Measurements from ENCODE around the gene GTPBP4.

GTPBP4 gene

DNA sequence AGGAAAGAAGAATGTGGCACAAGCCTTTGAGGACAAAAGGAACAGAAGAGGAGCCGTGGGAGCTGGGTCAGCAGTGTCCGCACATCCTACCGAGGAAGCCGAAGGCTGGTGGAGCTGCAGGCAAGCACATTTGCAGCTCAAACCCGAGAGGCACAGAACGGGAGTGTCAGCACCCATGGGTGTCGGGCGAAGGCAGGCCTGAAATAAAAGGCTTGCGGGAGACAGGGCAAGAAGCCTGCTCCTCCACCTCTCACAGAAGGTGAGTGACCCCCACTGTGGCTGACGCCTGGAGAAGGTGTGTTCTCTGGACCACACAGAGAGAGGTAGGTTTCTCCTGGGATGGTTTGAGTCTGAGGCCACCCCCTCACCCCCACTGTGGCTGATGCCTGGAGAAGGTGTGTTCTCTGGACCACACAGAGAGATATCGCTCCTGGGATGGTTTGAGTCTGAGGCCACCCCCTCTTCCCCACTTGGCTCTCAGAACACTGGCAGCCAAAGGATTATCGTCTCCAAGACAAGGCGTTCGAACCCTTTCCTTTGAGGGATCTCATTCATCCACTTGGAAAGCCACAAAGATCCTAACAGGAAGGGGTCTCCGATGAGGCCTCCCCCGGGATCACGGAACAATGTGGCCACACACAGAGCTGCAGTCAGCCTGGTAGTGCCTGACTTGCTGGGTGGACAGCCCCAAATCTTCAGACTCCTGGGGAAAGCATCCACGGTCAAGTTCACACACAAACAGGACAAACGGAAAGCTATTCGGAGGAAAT lies 21.6 kb upstream of the GTPBP4 start:
- in situ Hi-C loops (cut with HindIII; ENCODE audit: low sequenced_read_pairs): no loop called here

DNA sequence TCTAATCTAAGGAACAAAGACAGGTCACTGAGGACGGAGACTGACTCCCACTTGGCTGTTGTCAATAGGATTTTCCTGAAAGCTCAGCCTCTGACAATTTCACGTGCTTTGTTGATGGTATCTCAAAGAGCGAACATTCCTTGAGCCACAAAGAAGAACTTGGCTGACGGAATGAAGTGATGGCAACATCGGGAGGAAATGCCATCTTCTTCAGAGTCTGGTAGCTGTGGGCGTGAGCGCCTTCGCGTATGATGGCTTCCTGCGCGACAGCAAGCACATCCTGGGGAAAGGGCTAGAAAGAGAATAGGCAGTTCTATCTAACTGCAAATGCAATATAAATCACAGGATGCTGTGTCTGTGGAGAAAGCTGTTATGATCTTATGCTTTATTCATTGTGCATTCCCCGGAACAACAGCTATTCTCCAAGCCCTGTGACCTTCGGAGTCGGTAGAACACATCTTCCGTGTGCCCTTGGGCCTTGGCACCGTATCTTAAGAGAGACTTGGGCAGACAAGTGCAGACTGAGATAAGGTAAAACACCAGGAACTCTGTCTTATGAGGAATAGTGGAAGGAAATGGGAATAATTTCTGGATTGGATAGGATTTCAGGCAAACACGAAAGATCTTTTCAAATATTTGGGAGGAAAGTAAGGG lies 19.6 kb upstream of the GTPBP4 start:
- in situ Hi-C loops (cut with HindIII; ENCODE audit: low sequenced_read_pairs): no loop called here

DNA sequence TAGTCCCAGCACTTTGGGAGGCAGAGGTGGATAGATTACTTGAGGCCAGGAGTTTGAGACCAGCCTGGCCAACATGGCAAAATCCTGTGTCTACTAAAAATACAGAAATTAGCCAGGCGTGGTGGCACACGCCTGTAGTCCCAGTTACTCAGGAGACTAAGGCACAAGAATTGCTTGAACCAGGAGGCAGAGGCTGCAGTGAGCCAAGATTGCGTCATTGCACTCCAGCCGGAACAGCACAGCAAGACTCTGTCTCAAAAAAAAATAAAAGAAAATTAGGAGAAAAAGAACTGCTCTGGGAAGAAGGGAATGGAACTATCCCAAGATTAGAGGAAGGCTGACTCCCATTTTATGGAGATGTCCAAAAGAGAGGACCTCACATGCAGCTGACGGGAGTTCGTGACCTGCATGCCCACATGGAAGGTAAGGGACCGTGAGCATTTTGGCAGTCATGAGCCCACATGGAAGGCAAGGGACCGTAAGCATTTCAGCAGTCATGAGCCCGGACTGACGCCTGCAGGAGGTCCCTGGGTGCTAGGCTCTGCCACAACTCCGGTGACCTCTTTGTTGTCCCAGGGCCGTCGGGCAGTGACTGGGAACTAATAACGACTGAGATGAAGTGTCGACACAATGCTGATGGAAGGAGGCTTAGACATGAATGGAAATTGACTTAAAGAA lies 18.6 kb upstream of the GTPBP4 start:
- in situ Hi-C loops (cut with HindIII; ENCODE audit: low sequenced_read_pairs): no loop called here

DNA sequence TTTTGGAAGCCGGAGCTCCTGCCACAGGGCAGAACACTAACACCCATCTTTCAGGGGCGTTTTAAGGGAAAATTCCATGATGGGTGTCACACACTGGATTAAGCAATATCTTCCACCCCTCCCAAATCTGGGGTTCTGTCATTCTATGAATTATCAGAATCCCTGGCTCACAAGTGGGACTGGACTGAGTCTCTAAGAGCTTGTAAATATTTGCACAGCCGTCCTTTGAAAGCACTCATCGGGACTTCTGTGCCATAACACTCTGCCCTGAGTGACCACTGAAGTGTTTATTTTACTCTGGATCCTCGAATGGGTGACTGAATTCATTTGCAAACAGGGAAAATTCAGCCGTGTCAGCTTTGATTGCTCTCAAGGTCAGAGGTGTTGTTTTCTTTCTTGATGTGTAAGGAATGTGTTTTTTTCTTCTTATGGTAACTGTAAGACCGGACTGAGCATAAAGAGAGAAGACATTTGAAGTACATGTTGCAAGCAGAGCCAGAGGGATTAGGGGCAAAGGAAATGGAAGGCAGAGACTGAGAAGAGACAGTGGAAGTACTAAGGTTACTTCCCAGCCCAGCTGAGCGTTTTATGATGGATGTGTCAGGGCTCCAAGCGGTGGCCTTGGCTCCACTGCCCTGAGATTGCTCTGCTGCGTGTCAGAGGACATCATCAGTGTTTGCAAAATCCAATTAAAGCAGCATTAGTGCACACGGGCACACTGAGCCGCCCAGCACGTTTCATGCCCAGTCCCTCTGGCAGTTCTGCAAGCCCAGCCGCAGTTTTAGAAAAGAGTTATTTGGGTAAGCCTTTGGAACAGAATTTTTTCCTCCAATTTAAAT lies 17.7 kb upstream of the GTPBP4 start:
- in situ Hi-C loops (cut with HindIII; ENCODE audit: low sequenced_read_pairs): no loop called here

DNA sequence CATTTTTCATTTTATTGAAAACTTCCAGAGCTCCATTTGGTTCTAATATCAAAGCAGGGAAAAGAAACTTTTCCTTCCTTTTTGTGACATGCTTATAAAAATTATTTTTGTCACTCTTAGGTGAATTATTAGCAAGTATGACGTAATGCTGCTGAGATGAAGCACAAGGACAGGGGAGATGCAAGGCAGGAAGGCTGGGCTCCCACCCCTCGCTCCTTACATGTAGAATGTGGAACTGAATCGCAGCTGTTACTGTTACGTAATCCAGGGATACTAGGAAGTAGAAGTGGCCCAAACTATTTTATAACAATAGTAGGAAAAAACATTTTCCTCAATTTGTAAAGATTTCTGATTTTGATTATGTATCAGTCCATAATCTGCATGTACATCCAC lies 17.1 kb upstream of the GTPBP4 start:
- in situ Hi-C loops (cut with HindIII; ENCODE audit: low sequenced_read_pairs): no loop called here

DNA sequence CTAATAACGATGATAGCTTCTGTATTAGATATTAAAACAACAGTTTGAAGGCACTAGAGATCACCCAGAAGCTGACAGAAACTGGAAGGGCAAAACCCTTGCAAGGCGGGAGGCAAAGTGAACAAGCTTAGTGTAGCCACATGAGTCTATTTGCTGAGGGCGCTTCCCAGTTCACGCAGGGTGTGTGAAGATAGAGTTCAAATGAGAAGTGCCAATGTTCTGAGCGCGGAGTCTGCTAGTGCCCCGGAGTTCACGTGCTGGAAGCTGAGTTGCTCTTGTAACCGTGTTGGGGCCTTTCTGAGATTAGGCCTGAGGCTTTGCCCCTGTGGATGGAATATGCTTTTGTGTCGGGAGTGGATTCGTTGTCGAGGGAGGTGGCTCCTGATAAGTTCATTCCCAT lies 16.6 kb upstream of the GTPBP4 start:
- in situ Hi-C loops (cut with HindIII; ENCODE audit: low sequenced_read_pairs): no loop called here

DNA sequence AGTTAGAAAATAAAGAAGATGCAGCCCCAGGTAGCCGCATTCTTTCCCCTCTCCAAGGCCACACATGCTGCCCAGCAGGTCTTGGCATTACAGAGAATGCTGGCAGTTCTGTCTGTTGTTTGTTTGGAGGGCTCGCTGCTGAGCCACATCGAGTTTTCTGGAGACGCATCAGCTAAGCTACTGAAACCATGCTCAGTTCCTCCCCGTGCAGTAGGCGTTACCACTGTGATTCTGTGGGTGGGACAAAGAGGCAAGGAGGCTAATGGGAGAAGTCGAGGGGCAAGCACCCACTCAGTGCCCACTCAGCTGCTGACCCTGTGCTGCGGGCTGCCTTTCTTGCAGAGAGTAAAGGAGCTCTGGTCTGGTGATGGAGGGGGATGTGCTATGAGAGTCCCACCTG lies 15.5 kb upstream of the GTPBP4 start:
- in situ Hi-C loops (cut with HindIII; ENCODE audit: low sequenced_read_pairs): no loop called here

DNA sequence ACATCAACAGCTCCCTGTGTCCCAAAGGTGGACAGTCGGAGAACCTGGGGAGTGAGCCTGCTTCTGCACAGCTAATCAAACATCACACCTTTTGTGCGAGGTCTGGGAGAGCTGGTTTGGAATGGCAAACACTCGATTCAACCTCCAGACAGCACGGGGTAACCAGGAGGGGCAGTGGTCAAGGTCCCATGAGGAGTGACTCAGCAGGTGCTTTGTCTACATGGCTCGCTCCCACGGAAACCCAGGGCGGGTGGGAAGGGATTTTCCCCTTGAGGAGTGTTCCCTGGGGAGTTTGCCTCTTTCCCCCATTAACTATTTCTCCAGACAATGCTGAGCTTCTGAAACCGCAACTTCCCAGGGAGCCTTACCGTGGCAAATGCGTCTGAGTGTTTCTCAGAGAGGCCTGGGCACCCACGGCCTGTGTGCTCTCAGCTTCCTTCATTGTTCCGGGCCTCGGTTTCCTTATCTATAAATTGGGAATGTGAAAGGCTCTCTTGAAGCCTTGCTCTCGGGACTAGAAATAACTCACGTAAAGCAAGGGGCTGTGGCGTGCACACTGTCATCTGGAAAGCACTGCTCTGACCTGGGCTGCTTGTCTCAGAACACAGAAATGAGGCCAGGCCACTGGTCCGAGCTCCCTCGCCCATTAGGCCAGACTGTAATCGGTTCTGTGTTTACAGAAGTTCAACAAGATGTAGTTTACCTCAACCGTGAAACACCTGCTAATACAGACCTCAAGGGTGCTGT lies 14.0 kb upstream of the GTPBP4 start:
- in situ Hi-C loops (cut with HindIII; ENCODE audit: low sequenced_read_pairs): no loop called here

DNA sequence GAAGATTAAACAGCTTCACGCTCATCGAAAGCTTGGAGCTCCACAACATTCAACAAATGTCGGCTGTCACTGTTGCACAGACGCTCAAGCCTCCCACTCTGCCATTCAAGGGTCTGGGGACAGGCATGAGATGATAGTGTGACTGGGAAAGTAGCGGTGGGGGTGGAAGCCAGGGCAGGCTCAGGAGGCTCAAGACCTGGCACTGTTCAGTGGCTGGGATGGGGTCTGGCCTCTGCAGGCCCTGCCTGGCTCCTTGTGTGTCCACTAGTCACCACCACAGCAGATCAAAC lies 13.5 kb upstream of the GTPBP4 start:
- in situ Hi-C loops (cut with HindIII; ENCODE audit: low sequenced_read_pairs): no loop called here

DNA sequence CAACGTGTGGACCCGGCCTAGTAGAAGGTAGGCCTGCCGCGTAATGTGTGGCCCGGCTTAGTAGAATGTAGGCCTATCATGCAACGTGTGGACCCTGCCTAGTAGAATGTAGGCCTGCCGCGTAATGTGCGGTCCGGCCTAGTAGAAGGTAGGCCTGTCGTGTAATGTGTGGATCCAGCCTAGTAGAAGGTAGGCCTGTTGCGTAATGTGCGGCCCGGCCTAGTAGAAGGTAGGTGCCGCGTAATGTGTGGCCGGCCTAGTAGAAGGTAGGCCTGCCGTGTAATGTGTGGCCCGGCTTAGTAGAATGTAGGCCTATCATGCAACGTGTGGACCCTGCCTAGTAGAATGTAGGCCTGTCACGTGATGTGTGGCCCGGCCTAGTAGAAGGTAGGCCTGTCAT lies 11.9 kb upstream of the GTPBP4 start:
- in situ Hi-C loops (cut with HindIII; ENCODE audit: low sequenced_read_pairs): no loop called here

DNA sequence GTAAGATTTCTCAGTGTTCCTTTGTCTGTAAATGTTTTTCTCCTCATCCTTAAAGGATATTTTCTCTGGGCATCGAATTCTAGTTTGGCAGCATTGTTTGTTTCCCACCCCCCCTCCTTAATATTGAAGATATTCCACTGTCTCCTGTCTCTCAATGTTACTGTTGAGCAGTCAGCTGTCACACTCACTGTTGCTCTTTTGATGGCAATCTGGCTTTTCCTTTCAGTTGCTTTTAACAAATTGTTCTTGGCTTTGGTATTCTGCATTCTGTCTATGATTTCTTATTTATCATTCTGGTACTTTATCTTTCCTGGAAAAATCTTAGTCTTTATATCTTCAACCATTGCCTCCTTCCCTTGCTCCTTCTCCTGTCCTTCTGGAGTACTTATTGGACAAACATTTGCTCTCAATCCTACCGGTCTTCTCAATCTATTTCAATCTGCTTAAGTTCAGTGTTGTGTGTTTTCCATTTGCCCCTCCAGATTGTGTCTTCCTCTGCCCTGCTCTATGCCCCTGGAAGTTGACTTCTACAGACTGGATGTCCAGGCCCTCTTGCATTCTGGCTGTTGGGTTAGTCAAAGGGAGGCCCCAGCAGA lies 9.3 kb upstream of the GTPBP4 start:
- in situ Hi-C loops (cut with HindIII; ENCODE audit: low sequenced_read_pairs): no loop called here

DNA sequence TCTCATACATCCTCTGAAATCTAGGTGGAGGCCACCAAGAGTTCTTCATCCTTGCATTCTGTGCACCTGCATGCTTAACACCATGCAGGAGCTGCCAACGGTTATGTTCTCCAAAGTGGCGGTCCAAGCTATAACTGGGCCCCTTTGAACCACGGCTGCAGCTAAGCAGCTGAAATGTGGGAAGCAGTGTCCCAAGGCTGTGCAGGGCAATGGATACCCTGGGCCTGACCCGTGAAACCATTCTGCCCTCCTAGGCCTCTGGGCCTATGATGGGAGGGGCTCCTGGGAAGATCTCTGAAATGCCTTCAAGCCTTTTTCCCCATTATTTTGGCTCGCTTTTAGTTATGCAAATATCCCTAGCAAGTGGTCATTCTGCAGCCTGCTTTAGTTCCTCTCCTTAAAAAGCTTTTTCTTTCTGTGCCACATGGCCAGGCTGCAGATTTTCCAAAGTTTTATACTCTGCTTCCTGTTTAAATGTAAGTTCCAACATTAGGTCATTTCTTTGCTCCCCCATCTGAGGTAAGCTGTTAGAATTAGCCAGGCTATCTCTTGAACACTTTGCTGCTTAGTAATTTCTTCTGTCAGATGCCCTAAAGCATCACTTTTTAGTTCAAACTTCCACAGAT lies 7.7 kb upstream of the GTPBP4 start:
- in situ Hi-C loops (cut with HindIII; ENCODE audit: low sequenced_read_pairs): loop anchor here (10.0 kb wide), 1 partner anchor 64 kb away; the partner anchor contains the start of gene IDI1

DNA sequence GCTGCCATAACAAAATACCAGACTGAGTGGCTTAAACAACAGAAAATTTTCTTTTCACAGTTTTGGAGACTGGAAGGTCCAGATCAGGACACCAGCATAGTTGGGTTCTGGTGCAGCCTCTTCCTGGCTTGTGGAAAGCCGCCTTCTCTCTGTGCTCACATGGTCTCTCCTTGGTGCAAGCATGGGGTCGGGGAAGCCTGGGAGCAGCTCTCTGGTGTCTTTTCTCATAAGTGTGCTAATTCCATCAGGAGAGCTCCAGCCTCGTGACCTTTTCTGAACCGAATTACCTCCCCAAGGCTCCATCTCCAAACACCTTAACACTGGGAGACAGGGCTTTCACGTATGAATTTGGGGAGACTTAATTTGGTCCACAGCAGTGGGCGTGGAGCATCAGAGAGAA lies 4.8 kb upstream of the GTPBP4 start:
- in situ Hi-C loops (cut with HindIII; ENCODE audit: low sequenced_read_pairs): loop anchor here (10.0 kb wide), 1 partner anchor 61 kb away; the partner anchor contains the start of gene IDI1

DNA sequence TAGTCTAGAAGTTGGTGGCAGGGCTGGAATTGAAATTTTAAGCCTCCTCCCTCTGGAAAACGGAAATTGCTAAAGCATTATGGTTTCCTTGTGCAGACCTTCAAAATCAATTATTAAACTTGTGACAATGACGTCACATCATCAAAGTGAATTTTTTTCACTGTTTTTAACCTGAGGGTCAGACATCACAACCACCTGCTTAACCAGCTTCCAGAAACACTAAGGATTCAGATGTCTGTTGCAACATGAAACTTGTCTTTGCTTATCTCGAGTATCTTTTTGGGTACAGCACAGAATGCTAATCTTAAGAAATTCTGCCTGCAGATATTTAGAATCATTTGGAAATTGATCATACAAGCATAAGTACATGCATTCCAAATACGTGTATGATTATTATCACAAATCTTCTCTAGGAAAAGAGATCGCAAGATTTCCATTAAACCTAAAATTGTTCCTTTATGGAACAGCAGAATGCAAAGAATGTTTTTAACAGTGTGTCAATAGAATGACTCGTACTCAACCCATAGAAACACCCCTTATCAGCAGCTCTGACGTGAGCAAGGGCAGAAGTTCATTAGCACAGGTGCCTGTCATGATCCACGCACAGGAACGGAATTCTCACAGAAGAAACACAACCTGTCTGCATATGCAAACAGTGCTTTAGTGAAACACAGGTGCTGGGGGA lies 4.1 kb upstream of the GTPBP4 start:
- in situ Hi-C loops (cut with HindIII; ENCODE audit: low sequenced_read_pairs): loop anchor here (10.0 kb wide), 1 partner anchor 61 kb away; the partner anchor contains the start of gene IDI1

DNA sequence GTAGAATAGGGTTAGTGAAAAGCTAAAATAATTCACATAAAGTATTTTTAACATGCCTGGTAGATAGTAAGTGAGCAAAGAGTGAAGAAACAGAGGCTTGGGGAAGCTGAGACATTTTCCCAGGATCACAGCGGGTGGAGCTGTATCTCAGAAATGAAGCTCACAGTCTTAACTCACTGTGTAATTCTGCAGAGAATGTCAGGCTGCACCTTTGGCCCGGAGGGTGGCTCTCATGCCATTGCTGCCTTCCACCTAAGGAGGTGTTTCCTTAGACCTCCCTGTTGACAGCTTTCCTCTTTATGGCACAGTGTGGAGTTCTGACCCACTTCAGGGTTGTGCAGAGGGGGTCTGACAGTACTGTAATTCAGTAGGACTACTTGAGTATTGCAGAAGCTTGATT lies 2.9 kb upstream of the GTPBP4 start:
- in situ Hi-C loops (cut with HindIII; ENCODE audit: low sequenced_read_pairs): loop anchor here (5.0 to 10.0 kb wide), 2 partner anchors 59 to 68 kb away; partner anchors contain the start of gene IDI1

DNA sequence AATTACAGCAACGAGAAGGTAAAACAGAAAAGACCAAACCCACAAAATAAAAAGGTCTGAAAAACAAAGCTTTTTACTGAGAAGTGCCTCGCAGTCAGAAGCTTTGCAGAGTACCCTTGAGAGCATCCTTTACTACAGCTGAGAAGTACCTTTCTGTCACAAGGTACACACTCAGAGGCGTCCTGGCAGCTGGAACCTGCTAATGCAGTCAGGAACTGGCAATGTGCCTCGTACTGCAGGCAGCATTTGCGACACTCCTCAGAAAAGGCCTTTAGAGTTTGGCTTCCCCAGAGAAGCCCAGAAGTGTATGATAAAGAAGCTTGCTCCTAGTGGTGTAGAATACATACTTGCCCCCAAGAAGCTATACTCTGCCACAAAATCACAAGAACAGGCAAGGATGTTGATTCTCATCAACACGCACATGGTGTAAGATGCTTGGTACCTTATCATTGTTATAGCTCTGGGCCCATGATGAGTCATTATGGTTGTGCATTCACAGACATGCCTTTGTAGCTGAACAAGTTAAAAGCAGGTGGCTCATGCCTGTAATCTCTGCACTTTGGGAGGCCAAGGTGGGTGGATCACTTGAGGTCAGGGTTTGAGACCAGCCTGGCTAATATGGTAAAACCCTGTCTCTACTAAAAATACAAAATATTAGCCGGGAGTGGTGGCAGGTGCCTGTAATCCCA lies 2.0 kb upstream of the GTPBP4 start:
- in situ Hi-C loops (cut with HindIII; ENCODE audit: low sequenced_read_pairs): loop anchor here (5.0 to 10.0 kb wide), 2 partner anchors 59 to 69 kb away; partner anchors contain the start of gene IDI1

DNA sequence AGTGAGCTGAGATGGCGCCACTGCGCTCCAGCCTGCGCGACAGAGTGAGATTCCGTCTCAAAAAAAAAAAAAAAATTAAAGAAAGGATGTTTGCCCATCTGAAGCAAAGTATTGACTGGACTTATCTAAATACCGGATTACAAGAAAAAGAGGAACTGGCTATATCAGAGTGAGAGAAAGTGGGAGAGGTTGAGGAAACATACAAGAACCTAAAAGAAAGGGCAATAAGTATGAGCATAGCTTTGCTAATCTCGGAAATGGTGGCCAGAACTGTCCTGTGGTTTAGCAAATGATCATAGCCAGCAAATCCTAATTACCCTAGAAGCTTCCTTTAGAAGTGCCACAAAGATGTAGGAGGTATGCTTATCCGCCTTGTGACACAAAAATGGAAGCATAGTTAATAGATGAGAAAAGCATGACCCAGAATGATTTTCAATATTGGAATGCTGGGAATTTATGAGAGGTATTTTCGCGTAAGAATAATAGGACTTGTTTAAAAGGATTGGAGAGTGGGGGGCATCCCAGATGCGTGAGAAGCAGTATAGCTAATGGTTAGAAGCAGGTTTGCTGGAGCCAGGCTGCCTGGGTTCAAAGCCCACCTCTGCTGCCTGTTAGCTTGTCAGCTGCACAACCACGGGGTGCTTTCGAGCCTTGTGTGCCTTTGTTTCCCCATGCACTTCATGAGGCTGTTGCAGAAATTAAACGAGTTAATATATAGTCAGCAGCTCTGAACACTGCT lies 1.2 kb upstream of the GTPBP4 start:
- in situ Hi-C loops (cut with HindIII; ENCODE audit: low sequenced_read_pairs): loop anchor here (5.0 to 10.0 kb wide), 2 partner anchors 58 to 70 kb away; partner anchors contain the start of gene IDI1

DNA sequence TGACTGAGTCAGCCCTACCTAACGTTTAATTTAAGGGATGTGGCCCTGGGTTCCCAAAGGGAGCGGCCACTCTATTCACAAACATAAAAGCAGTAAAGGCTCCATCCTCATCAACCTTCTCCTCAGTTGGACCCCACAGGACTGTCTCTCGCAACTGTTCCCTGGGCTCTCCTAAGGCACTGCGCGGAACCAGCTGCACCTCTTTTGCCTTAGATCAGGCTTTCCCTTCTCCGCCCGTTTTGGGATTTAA lies 689 bp upstream of the GTPBP4 start:
- in situ Hi-C loops (cut with HindIII; ENCODE audit: low sequenced_read_pairs): loop anchor here (5.0 to 10.0 kb wide), 2 partner anchors 57 to 70 kb away; partner anchors contain the start of gene IDI1
